PFSK-1 (cell line): ENCODE results near the gene WWC2.

ENCODE experiments used
- FOXP2 ChIP-seq: optimal IDR thresholded peaks from 2 replicates; pipeline ENCODE3; 2011; ENCODE audit warnings: borderline replicate concordance, control low read depth, inconsistent platforms; ENCODE audit not compliant: insufficient read depth; ENCODE audit errors: extremely low read length, extremely low read depth
- POLR2AphosphoS5 ChIP-seq: IDR thresholded peaks from 2 replicates; pipeline ENCODE4 v1.6.1; 2012; ENCODE audit warnings: low read depth, mild to moderate bottlenecking, control low read depth, low read length, moderate library complexity
- SIN3A ChIP-seq: IDR thresholded peaks from 2 replicates; pipeline ENCODE4 v1.6.1; 2012; ENCODE audit warnings: mild to moderate bottlenecking, low read length, moderate library complexity, borderline replicate concordance; ENCODE audit not compliant: insufficient read depth
- TAF1 ChIP-seq: IDR thresholded peaks from 2 replicates; pipeline ENCODE4 v1.6.1; 2012; ENCODE audit warnings: low read length, control low read depth, borderline replicate concordance; ENCODE audit not compliant: insufficient read depth
- TF ChIP-seq, protein P1 (sequence below), 2 experiments: IDR thresholded peaks; 2 replicates each; pipeline versions ENCODE4 v1.6.1 to v1.8.0; 2011 to 2012; ENCODE audit warnings: low read depth in 2 of 2, low read length in 2 of 2, control low read depth in 1 of 2, inconsistent platforms in 1 of 2, mild to moderate bottlenecking in 1 of 2, moderate library complexity in 1 of 2; ENCODE audit not compliant: insufficient read depth in 1 of 2

Gene WWC2

DNA sequence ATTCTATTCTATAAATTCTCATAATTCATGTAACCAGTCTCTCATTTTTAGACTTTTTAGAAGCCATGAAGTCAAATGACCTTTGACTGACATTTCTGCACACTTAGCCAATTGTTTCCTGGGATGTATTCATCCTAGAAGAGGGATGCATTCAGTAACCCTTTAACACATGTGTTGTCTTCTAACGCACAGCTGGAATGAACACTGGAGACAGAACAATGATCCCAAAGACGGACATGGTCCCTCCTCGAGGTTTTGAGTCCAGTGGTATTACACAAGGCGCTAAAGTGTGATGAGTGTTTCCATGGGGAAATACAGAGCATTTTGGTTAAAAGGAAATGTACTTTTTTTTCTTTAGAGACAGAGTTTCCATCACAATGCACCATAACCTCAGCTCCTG is 263.0 kb downstream of the WWC2 start:
- no peak for TF ChIP-seq SIN3A
- TF ChIP-seq TAF1 = no peak
- no peak for TF ChIP-seq FOXP2
- TF ChIP-seq, protein P1, sequence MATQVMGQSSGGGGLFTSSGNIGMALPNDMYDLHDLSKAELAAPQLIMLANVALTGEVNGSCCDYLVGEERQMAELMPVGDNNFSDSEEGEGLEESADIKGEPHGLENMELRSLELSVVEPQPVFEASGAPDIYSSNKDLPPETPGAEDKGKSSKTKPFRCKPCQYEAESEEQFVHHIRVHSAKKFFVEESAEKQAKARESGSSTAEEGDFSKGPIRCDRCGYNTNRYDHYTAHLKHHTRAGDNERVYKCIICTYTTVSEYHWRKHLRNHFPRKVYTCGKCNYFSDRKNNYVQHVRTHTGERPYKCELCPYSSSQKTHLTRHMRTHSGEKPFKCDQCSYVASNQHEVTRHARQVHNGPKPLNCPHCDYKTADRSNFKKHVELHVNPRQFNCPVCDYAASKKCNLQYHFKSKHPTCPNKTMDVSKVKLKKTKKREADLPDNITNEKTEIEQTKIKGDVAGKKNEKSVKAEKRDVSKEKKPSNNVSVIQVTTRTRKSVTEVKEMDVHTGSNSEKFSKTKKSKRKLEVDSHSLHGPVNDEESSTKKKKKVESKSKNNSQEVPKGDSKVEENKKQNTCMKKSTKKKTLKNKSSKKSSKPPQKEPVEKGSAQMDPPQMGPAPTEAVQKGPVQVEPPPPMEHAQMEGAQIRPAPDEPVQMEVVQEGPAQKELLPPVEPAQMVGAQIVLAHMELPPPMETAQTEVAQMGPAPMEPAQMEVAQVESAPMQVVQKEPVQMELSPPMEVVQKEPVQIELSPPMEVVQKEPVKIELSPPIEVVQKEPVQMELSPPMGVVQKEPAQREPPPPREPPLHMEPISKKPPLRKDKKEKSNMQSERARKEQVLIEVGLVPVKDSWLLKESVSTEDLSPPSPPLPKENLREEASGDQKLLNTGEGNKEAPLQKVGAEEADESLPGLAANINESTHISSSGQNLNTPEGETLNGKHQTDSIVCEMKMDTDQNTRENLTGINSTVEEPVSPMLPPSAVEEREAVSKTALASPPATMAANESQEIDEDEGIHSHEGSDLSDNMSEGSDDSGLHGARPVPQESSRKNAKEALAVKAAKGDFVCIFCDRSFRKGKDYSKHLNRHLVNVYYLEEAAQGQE (IDR thresholded peaks at IDR 0.05; ENCODE audit: insufficient read depth in 1 of 2, low read depth in 2 of 2, low read length in 2 of 2) = no peak
- TF ChIP-seq POLR2AphosphoS5 = no peak

DNA sequence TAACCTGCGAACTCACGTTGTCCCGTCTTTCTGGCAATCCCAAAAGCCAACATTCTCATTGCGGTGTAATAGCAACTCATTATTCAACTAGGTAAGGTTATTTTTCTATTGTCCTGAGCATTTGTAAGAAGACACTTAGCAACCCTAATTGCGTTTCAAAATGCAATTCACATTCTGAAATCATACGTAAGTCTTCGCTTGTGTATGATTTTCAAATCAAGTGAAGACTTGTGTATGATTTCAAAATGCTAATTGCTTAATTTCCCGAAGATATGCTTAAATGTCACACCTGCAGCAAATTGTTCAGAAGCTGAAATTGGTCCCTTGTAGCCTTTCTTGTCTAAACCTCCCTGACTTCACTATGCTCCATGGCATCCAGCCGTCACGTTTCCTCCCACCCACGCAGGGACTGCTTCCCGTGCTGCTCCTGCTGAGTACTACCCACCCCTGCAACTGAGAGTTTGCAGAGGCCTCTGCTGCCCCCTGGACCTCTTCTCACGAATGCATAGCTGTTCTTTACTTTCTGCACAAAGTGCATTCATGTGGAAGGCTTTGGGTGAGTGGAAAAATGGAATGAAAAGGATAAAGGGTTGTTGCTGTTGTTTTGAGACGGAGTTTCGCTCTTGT is 264.0 kb downstream of the WWC2 start:
- TF ChIP-seq TAF1 (no peak), SIN3A (no peak), POLR2AphosphoS5 (no peak), FOXP2 (no peak)
- TF ChIP-seq, protein P1 (IDR thresholded peaks at IDR 0.05; ENCODE audit: insufficient read depth in 1 of 2, low read depth in 2 of 2, low read length in 2 of 2) = no peak

DNA sequence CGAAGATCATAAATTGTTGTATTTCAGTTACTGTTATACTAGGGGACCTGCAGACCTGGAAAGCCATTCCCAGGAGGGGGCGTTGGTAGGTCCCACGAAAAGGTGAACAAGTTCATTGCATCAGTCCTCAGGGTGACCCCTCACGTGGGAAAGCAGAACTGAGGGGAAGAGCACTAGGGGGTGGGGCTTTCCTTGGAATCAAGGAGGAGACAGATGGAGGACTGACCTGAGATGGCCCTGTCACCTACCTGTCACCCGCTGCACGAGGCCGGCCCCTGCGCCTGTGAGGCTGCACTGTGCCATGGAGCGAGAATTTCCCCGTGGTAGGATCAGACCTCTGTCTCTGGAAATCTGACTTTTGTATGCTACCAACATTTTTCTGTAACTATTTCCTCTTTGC is 265.0 kb downstream of the WWC2 start:
- no peak for TF ChIP-seq FOXP2
- no peak for TF ChIP-seq SIN3A
- no peak for TF ChIP-seq TAF1
- TF ChIP-seq POLR2AphosphoS5 = no peak
- TF ChIP-seq, protein P1 (IDR thresholded peaks at IDR 0.05; ENCODE audit: insufficient read depth in 1 of 2, low read depth in 2 of 2, low read length in 2 of 2) = no peak

DNA sequence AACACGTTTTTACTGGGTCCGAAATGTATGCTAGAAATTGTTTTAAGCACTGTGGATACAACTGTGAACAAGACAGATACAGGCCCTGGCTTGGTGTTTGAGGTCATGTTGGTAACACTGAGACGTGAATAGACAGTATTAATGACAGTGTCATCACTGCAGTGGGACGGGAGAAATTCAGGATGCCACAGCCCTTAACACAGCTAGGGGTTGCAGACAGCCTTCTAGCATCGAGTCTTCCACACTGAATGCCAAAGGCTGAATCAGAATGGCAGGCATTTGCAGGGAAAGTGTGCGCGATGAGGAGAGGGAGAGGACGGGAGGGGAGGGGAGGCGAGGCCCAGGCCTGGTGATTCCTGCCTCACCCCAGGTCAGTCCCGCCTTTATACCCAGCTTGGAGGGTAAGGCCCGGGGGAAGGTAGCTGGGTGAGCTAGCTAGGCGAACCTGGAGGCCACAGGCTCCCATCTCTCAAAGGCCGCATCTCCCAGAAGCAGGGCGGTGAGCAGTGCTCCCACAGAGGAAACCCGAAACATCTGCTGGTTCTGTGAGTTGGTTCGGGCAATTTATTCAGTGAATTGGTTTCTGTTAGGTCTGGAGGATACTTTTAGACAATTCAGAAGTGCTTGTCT is 267.3 kb downstream of the WWC2 start:
- TF ChIP-seq SIN3A (no peak), TAF1 (no peak), POLR2AphosphoS5 (no peak), FOXP2 (no peak)
- TF ChIP-seq, protein P1 (IDR thresholded peaks at IDR 0.05; ENCODE audit: insufficient read depth in 1 of 2, low read depth in 2 of 2, low read length in 2 of 2) = no peak
